OCI-LY7 (cell line): ENCODE results near the gene TUBGCP2.

Source experiments
- EZH2phosphoT487 ChIP-seq: fragments of 200-600 bp; sonication (generic); IDR thresholded peaks from 2 replicates; pipeline ENCODE4 v1.6.1; 2018; ENCODE audit warnings: low read depth, borderline replicate concordance, mild to moderate bottlenecking, mixed run types, antibody characterized with exemption, low read length, moderate library complexity, mixed read lengths
- TF ChIP-seq, protein P1 (sequence below): fragments of 200-600 bp; sonication (generic); conservative IDR thresholded peaks from 2 replicates; pipeline ENCODE4 v1.5.1; 2014; ENCODE audit warnings: mild to moderate bottlenecking, antibody characterized with exemption, low read length, moderate library complexity, mixed read lengths

DNA sequence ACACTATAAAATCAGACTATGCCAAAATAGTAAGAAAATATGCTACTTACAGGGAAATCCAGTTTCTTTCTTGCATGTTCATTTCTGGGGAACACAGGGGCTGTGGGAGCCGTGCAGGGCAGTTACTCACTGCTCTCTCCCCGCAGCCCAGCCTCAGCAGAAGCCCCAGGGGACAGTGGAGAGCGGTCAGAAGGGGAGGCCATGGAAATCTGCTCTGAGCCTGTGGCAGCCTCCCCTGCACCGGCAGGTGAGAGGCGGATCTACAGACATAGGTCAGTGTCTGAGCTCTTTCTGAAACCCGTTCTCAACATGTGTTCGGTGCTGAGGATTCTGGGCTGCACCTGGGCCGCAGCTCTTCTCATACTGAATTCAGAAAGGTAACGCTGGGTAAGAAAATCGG lies 2.9 kb upstream of the TUBGCP2 start:
- TF ChIP-seq, protein P1, sequence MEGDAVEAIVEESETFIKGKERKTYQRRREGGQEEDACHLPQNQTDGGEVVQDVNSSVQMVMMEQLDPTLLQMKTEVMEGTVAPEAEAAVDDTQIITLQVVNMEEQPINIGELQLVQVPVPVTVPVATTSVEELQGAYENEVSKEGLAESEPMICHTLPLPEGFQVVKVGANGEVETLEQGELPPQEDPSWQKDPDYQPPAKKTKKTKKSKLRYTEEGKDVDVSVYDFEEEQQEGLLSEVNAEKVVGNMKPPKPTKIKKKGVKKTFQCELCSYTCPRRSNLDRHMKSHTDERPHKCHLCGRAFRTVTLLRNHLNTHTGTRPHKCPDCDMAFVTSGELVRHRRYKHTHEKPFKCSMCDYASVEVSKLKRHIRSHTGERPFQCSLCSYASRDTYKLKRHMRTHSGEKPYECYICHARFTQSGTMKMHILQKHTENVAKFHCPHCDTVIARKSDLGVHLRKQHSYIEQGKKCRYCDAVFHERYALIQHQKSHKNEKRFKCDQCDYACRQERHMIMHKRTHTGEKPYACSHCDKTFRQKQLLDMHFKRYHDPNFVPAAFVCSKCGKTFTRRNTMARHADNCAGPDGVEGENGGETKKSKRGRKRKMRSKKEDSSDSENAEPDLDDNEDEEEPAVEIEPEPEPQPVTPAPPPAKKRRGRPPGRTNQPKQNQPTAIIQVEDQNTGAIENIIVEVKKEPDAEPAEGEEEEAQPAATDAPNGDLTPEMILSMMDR = no peak
- TF ChIP-seq EZH2phosphoT487 = no peak
